ENCODE measurements around the gene TMEM203.

DNA sequence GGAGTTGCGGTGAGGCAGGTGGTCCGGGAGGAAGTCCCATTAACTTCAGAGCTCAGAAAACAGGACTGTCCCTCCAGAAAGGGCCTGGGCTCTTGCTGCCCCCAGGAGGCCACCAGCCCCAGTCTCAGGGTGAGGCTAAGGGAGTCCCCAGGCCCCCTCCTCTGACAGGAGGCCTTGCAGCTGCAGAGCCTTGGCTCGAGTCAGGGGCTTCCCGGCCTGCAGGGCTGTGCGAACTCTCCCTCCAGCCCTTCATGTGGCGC, 42.4 kb upstream of the TMEM203 start:
- TF ChIP-seq, protein P1, sequence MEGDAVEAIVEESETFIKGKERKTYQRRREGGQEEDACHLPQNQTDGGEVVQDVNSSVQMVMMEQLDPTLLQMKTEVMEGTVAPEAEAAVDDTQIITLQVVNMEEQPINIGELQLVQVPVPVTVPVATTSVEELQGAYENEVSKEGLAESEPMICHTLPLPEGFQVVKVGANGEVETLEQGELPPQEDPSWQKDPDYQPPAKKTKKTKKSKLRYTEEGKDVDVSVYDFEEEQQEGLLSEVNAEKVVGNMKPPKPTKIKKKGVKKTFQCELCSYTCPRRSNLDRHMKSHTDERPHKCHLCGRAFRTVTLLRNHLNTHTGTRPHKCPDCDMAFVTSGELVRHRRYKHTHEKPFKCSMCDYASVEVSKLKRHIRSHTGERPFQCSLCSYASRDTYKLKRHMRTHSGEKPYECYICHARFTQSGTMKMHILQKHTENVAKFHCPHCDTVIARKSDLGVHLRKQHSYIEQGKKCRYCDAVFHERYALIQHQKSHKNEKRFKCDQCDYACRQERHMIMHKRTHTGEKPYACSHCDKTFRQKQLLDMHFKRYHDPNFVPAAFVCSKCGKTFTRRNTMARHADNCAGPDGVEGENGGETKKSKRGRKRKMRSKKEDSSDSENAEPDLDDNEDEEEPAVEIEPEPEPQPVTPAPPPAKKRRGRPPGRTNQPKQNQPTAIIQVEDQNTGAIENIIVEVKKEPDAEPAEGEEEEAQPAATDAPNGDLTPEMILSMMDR (IDR thresholded peaks at IDR 0.05; ENCODE audit: low read depth, low read length, missing input control) = no peak
- TF ChIP-seq MAX (IDR thresholded peaks at IDR 0.05) (no peak), YY1 (IDR thresholded peaks at IDR 0.05) (no peak), RAD21 (IDR thresholded peaks at IDR 0.05) (no peak), EGR1 (IDR thresholded peaks at IDR 0.05; ENCODE audit: low read depth in 2 of 2) (no peak), RXRA (IDR thresholded peaks at IDR 0.05) (no peak), FOXA1 (IDR thresholded peaks at IDR 0.05) (no peak)
- TF ChIP-seq, protein P2, sequence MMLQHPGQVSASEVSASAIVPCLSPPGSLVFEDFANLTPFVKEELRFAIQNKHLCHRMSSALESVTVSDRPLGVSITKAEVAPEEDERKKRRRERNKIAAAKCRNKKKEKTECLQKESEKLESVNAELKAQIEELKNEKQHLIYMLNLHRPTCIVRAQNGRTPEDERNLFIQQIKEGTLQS (IDR thresholded peaks at IDR 0.05) = no peak
